Sigmoid colon (tissue), 7 donors: ENCODE results near the gene TIAM1. TPM values are rescaled to one million over a fixed set of nuclear protein-coding genes. Genes with fewer than 3 reads are reported as not detected.

Source experiments
- DNase-seq: peaks from one replicate; pipeline ENCODE4 v3.0.0-alpha.2; 2019
- H3K27ac ChIP-seq, 4 donors: fragments of 200-600 bp; sonication (generic); one replicate each; pipeline ENCODE4 v1.5.1; 2016 to 2019; ENCODE audit warnings: mild to moderate bottlenecking in 1 of 4
- H3K27me3 ChIP-seq, 3 donors: fragments of 200-600 bp; sonication (generic); one replicate each; pipeline ENCODE4 v1.5.1; 2019; ENCODE audit warnings: mild to moderate bottlenecking in 1 of 3
- H3K36me3 ChIP-seq, 4 donors: fragments of 200-600 bp; sonication (generic); one replicate each; pipeline ENCODE4 v1.5.1; 2016 to 2019
- H3K4me1 ChIP-seq, 4 donors: fragments of 200-600 bp; sonication (generic); one replicate each; pipeline ENCODE4 v1.5.1; 2017 to 2019
- H3K4me3 ChIP-seq, 4 donors: fragments of 200-600 bp; sonication (generic); one replicate each; pipeline ENCODE4 v1.5.1; 2017 to 2019; ENCODE audit warnings: mild to moderate bottlenecking in 2 of 4, moderate library complexity in 1 of 4
- H3K9me3 ChIP-seq, 4 donors: fragments of 200-600 bp in 3 of 4; sonication (generic) in 3 of 4; one replicate each; pipeline versions ENCODE4 v1.5.1 to v1.6.1; 2013 to 2019
- CTCF ChIP-seq, 4 experiments: fragments of 450-650 bp in 3 of 4; fragments of 200-600 bp in 1 of 4; IDR thresholded peaks; one replicate each; pipeline ENCODE4 v1.5.1; 2016 to 2019; ENCODE audit warnings: antibody characterized with exemption in 4 of 4, mild to moderate bottlenecking in 3 of 4, moderate library complexity in 2 of 4
- EP300 ChIP-seq, 4 donors: sonication (generic); formaldehyde crosslinking; IDR thresholded peaks; one replicate each; pipeline ENCODE4 v1.6.1; 2017; ENCODE audit warnings: antibody characterized with exemption in 4 of 4
- POLR2A ChIP-seq, 2 donors: fragments of 450-650 bp; IDR thresholded peaks; one replicate each; pipeline ENCODE4 v1.6.1; 2016; ENCODE audit warnings: antibody characterized with exemption in 2 of 2, mild to moderate bottlenecking in 2 of 2, moderate library complexity in 2 of 2
- POLR2AphosphoS5 ChIP-seq, 4 donors: sonication (generic); formaldehyde crosslinking; IDR thresholded peaks; one replicate each; pipeline ENCODE4 v1.6.1; 2017; ENCODE audit warnings: antibody characterized with exemption in 4 of 4
- WGBS, 2 donors: extraction: QIAGEN DNeasy Blood & Tissue Kit; methylation state at CpG; one replicate each; pipeline ENCODE4 v1.1.7; 2013; 5-methylcytosine and 5-hydroxymethylcytosine counted together
- intact Hi-C: fragments of 100-400 bp; cut with DNase I; formaldehyde crosslinking; loops from one replicate; pipeline ENCODE4 v1.15.1; 2023
- polyA plus RNA-seq, 3 donors: library from polyadenylated mRNA; stranded (reverse); fragments of 200-250 nt; gene quantifications; one replicate each; pipeline ENCODE4 v1.2.3, GENCODE V29; 2013
- total RNA-seq, 4 donors: library from RNA; depleted of rRNA; stranded (reverse); fragments of >200 nt; gene quantifications; one replicate each; pipeline ENCODE4 v1.1.0, GENCODE V29; 2016
- donor health status: healthy with polysubstance abuse.
- donor health status: Bipolar disorder and iron deficiency.
- donor health status: healthy.

The TIAM1 gene
- total and polyA plus RNA-seq, 7 donors, result 1.2 to 20.5 (median 8.6) TPM

GRCh38 chr21:31252611-31253010, 91.5 kb downstream of the TIAM1 start:
- intact Hi-C loops, result no loop called here
- no peak overlapping the region for H3K27ac ChIP-seq
- no peaks in the 10 kb centered on the region for H3K36me3 ChIP-seq
- DNase-seq, result no peak
- 84 to 89% methylated on average over 6 of the region's 6 CpGs for WGBS, 2 donors
- H3K4me1 ChIP-seq, result no peaks in the 10 kb centered on the region
- H3K27me3 ChIP-seq, result no peaks in the 10 kb centered on the region
- no peak for TF ChIP-seq EP300 (IDR thresholded peaks at IDR 0.05)
- no peak for TF ChIP-seq POLR2A (IDR thresholded peaks at IDR 0.05)
- H3K9me3 ChIP-seq, result no peaks in the 10 kb centered on the region
- no peak overlapping the region for H3K4me3 ChIP-seq

- Histone ChIP-seq H3K4me3 (no peak overlapping the region), H3K27me3 (no peaks in the 10 kb centered on the region), H3K27ac (no peak overlapping the region), H3K36me3 (no peaks in the 10 kb centered on the region), H3K9me3 (no peaks in the 10 kb centered on the region), H3K4me1 (no peaks in the 10 kb centered on the region)
- WGBS, 2 donors, result 93 to 94% methylated on average over 14 of the region's 14 CpGs
- TF ChIP-seq POLR2A (IDR thresholded peaks at IDR 0.05), result no peak
- no peak for TF ChIP-seq POLR2AphosphoS5 (IDR thresholded peaks at IDR 0.05)
- TF ChIP-seq CTCF (IDR thresholded peaks at IDR 0.05), result no peak
- TF ChIP-seq EP300 (IDR thresholded peaks at IDR 0.05), result no peak
- intact Hi-C loops, result no loop called here
- DNase-seq, result no peak
Measured at GRCh38 chr21:31252091-31252490, 92.0 kb downstream of the TIAM1 start.

DNA sequence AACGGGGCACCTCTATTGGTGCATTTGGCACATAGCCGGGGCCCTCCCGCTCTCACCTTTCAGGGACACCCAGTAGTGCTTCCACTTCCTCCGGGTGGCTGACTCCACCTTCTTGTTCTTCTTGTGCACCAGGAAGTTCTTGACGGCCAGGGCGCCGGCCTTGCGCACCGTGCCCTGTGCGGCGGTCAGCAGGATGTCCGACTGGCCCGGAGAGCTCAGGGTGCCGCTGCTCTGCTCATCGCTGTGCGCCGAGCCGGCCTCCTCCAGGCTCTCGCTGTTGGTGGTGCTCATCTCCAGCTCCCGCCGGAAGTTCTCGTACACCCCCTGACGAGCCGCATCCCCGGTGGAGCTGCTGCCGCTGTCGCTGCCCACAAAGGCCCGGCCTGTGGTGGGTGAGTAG, 92.4 kb downstream of the TIAM1 start:
- 96 to 97% methylated on average over 28 of the region's 28 CpGs for WGBS, 2 donors
- Histone ChIP-seq H3K4me3 (no peak overlapping the region), H3K36me3 (no peaks in the 10 kb centered on the region), H3K4me1 (no peaks in the 10 kb centered on the region), H3K27me3 (no peaks in the 10 kb centered on the region), H3K9me3 (no peaks in the 10 kb centered on the region), H3K27ac (no peak overlapping the region)
- intact Hi-C loops, result no loop called here
- DNase-seq, result no peak
- TF ChIP-seq POLR2A (IDR thresholded peaks at IDR 0.05) (no peak), CTCF (IDR thresholded peaks at IDR 0.05) (no peak), POLR2AphosphoS5 (IDR thresholded peaks at IDR 0.05) (no peak), EP300 (IDR thresholded peaks at IDR 0.05) (no peak)

DNA sequence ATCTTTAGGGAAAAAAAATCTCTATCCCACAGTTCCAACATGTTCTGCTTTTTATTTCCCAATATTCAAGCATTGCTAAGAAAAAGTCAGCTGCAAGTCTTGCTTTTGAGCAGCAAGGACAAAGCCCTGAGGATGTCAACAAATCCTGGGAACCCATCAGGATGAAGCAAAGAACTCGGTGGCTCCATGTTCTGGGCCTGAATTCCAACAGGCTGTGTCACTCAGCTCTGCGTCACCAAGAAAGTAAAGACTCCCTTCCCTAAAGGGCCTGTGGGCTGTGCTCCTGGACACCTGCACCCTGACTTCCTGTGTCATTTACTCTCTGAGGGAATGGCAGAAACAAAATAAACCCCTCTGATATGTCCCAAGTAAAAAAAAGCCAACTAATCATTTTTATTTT, 95.5 kb downstream of the TIAM1 start:
- DNase-seq, result no peak
- H3K4me1 ChIP-seq, result no peaks in the 10 kb centered on the region
- WGBS, 2 donors, result 86 to 91% methylated on average over 2 of the region's 2 CpGs
- intact Hi-C loops, result no loop called here
- H3K4me3 ChIP-seq, result no peak overlapping the region
- no peaks in the 10 kb centered on the region for H3K36me3 ChIP-seq
- no peaks in the 10 kb centered on the region for H3K27me3 ChIP-seq
- TF ChIP-seq POLR2A (IDR thresholded peaks at IDR 0.05) (no peak), EP300 (IDR thresholded peaks at IDR 0.05) (no peak), POLR2AphosphoS5 (IDR thresholded peaks at IDR 0.05) (no peak), CTCF (IDR thresholded peaks at IDR 0.05) (no peak)
- H3K27ac ChIP-seq, result no peak overlapping the region
- H3K9me3 ChIP-seq, result peaks cover 0 to under 1% (median 0%) of the 10 kb centered on the region in 4 donors

DNA sequence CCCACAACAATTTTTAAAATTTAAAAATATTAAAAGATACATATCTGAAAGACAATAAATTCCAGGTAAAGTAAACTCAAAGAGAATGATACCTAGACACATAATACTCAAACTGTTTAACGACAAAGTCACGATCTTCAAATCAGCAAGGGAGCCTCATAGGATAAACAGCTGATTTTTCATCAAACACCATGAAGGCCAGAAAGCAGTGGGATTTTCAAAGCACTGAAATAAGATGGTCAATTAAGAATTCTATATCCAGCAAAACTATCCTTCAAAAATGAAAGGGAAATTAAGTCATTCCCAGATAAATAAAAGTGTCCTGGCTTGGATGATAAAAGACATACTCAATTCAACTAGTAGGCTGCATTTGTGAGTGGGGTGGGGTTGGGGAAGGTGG, 100.5 kb downstream of the TIAM1 start:
- intact Hi-C loops, result no loop called here
- Histone ChIP-seq H3K4me3 (no peak overlapping the region), H3K36me3 (no peaks in the 10 kb centered on the region), H3K9me3 (peaks cover 0 to 6% (median 1%) of the 10 kb centered on the region in 4 donors), H3K4me1 (no peaks in the 10 kb centered on the region), H3K27me3 (no peaks in the 10 kb centered on the region), H3K27ac (no peak overlapping the region)
- no peak for DNase-seq
- TF ChIP-seq CTCF (IDR thresholded peaks at IDR 0.05) (no peak), EP300 (IDR thresholded peaks at IDR 0.05) (no peak), POLR2AphosphoS5 (IDR thresholded peaks at IDR 0.05) (no peak), POLR2A (IDR thresholded peaks at IDR 0.05) (no peak)
- WGBS, 2 donors, result 97 to 98% methylated on average over 2 of the region's 2 CpGs
